CD1c-positive myeloid dendritic cell (primary cell): ENCODE data around the gene SRPK2.
"Not testable (repeated sequence)": the region's sequence is repeated elsewhere in the genome, so short reads cannot be mapped to it uniquely, and the experiment has no call there.

Experiments
- DNase-seq: peaks from one replicate; pipeline ENCODE4 v3.0.0-alpha.2; 2016; ENCODE audit errors: extremely low spot score

Gene SRPK2

GRCh38 chr7:105388356-105389087, at the start of gene SRPK2:
SRPK2 (minus strand) TSS chr7:105388921.
- peak; percentile 67 for DNase-seq

- no peak for DNase-seq
These were observed 49.5 kb upstream of the SRPK2 start for GRCh38 chr7:105438254-105438653.

DNA sequence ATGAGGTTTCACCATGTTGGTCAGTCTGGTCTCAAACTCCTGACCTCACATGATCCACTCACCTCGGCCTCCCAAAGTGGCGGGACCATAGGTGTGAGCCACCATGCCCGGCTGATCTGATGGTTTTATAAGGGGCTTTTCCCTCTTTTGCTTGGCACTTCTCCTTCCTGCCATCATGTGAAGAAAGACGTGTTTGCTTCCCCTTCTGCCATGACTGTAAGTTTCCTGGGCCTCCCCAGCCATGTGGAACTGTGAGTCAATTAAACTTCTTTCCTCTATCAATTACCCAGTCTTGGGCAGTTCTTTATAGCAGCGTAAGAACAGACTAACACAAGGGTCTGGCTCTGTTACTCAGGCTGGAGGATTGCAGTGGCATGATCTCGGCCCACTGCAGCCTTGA, 48.6 kb upstream of the SRPK2 start:
- not testable (repeated sequence) for DNase-seq

- peak; percentile 42 for DNase-seq
These were observed 41.3 kb upstream of the SRPK2 start for GRCh38 chr7:105429746-105430612.

GRCh38 chr7:105426606-105427146, 38.0 kb upstream of the SRPK2 start:
- no peak for DNase-seq

DNA sequence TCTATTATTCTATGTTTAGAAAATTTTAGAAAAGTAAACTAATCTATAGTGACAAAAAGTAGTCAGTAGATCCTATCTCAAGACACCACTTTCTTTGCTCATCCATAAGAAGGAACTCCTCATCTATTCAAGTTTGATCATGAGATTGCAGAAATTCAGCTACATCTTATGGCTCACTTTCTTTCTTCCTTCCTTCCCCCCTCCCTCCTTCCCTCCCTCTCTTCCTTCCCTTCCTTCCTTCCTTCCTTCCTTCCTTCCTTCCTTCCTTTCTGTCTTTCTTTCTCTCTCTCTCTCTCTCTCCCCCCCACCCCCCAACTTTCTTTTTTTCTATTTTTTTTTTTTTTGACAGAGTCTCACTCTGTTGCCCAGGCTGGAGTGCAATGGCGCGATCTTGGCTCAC, 35.3 kb upstream of the SRPK2 start:
- DNase-seq = no peak

DNA sequence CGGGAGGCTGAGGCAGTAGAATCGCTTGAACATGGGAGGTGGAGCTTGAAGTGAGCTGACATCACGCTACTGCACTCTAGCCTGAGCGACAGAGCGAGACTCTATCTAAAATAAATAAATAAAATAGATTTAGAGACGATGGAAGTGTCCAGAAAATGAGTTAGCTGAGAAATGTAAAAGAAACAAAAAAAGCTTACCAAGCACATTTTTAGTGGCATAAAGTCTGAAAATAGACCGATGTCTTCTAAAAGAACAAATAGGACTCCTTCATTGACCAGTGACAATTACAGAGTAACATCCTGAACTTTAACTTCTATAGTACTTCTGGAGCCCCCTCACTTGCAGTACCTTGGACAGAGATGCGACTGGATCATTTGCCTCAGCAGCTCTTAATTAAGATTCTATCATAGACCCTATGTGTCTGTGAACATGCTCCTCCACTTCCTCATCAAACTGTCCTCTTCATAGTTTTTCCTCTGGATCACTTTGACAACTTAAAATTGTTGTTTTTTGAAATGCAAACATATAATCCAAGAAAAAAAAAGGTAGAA, 25.2 kb upstream of the SRPK2 start:
- DNase-seq = no peak

DNA sequence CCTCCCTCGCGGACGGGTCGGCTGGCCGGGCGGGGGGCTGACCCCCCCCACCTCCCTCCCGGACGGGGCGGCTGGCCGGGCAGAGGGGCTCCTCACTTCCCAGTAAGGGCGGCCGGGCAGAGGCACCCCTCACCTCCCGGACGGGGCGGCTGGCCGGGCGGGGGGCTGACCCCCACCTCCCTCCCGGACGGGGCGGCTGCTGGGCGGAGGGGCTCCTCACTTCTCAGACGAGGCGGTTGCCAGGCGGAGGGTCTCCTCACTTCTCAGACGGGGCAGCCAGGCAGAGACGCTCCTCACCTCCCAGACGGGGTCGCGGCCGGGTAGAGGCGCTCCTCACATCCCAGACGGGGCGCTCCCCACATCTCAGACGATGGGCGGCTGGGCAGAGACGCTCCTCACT, 22.1 kb upstream of the SRPK2 start:
- DNase-seq = not testable (repeated sequence)

DNA sequence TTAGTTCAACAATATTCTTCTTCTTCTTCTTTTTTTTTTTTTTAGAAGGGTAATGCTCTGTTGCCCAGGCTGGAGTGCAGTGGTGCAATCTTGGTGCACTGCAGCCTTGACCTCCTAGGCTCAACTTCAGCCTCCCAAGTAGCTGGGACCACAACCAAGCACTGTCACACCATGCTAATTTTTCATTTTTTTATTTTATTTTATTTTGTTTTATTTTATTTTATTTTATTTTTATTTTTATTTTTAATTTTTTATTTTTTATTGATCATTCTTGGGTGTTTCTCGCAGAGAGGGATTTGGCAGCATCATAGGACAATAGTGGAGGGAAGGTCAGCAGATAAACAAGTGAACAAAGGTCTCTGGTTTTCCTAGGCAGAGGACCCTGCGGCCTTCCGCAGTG, 21.1 kb upstream of the SRPK2 start:
- DNase-seq = not testable (repeated sequence)

GRCh38 chr7:105408791-105409410, 20.2 kb upstream of the SRPK2 start:
- no peak for DNase-seq

DNA sequence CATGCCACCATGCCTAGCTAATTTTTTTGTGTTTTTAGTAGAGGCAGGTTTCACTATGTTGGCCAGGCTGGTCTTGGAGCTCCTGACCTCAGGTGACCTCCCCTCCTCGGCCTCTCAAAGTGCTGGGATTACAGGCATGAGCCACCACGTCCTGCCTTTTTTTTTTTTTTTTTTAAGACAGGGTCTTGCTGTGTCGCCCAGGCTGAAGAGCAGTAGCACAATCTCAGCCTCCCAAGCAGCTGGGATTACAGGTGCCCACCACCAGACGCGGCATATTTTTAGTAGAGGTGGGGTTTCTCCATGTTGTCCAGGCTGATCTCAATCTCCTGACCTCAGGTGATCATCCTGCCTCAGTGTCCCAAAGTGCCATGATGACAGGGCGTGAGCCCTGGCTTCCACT, 14.4 kb upstream of the SRPK2 start:
- no peak for DNase-seq

DNA sequence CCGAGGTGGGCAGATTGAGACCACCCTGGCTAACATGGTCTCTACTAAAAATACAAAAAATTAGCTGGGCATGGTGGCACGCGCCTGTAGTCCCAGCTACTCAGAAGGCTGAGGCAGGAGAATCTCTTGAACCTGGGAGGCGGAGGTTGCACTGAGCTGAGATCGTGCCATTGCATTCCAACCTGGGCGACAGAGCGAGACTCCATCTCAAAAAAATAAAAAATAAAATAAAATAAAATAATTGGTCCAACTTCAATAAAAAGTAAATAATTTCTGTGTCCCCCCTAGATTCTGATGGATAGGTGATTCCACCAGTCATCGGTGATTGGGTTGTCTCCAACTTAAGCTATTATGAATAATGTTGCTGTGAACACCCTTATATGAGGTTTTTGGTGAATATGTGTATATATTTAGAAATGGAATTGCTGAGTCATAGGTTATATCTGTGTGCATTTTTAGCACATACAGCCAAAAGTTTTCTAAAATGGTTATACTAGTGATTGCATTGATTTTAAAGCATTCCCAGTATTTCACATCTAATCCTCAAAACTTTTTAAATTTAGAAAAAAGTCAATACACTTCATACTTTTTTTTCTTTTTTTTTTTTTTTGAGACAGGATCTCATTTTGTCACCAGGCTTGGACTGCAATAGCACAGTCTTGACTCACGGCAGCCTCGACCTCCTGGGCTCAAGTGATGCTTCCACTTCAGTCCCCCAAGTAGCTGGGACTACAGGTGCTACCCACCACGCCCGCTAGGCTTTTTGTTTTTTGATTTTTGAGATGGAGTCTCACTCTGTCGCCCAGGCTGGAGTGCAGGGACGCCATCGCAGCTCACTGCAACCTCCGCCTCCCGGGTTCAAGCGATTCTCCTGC, 13.7 kb upstream of the SRPK2 start:
- no peak for DNase-seq

DNA sequence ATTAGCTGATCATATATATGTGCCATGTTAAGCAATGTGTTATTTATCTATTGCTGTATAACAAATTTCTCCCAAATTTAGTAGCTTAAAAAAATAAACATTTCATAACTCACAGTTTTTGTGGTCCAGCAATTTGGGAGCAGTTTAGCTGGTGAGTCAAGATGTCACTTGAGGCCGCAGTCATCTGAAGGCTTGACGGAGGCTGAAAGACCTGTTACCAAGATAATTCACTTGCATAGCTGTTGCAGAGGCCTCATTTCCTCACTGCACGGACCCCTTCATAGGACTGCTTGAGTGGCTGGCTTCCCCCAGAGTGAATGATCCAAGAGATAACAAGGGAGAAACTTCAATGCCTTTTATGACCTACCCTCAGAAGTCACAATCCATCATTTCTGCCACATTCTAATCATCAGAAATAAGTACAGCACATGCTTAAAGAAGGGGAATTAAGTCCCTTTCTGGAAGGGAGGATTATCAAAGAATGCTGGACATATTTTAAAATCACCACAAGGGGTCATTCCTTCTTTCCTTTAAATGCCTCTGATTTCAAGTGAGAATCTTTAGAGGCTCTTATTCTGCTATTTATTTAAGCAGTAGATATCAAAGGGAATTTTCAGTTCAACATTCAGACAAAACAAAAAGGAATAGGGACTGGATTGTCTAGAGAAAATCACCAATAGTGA, 10.5 kb upstream of the SRPK2 start:
- no peak for DNase-seq

- DNase-seq = no peak
These were observed 7.8 kb upstream of the SRPK2 start for GRCh38 chr7:105396566-105396965.

DNA sequence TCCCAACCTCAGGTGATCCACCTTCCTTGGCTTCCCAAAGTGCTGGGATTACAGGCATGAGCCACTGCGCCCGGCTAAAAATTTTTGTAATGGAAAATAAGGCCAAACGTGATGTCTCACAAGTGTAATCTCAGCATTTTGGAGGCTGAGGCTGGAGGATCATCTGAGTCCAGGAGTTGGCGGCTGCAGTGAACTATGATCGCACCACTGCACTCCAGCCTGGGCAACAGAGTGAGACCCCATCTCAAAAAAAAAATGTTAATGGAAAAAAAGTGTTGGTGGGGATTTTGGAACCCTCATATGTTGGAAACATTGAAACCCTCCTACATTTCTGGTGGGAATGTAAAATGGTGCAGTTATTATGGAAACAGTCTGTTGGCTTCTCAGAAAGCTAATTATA, 2.7 kb upstream of the SRPK2 start:
- no peak for DNase-seq

- no peak for DNase-seq
These were observed 1.2 kb upstream of the SRPK2 start for GRCh38 chr7:105389889-105390288.

DNA sequence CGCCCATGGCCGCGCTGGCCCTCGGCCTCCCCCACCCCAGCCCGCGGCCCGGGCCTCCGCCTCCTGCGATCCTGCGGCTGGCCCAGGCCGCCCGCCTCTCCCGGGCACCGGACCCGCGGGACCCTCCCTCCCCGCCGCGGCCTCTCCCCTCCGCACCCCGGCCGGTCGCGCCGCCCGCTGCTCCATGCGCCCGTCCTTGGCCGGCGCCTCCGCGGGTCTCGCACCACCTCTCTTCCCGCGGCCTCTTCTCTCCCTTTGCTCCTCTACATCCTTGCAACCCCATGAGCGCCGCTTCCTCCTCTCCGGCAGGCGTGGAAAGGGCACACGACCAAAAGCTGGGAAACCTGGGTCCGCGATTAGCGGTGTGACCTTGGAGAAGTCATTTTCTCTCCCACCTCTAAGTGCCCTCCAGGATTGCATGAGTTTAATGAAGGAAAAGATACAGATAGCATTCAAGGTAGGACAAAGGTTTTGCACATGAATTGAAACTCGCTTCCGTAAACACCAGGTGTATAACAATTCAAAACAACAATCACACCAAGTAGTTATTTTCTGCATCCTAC, 448 bp upstream of the SRPK2 start:
- DNase-seq = peak; percentile 40

- peak; percentile 47 for DNase-seq
These were observed 989 bp downstream of the SRPK2 start for GRCh38 chr7:105387508-105388355.

- no peak for DNase-seq
These were observed 10.8 kb downstream of the SRPK2 start for GRCh38 chr7:105377903-105378302.
